ENCODE data around the gene FRMPD4.

Gene FRMPD4

DNA sequence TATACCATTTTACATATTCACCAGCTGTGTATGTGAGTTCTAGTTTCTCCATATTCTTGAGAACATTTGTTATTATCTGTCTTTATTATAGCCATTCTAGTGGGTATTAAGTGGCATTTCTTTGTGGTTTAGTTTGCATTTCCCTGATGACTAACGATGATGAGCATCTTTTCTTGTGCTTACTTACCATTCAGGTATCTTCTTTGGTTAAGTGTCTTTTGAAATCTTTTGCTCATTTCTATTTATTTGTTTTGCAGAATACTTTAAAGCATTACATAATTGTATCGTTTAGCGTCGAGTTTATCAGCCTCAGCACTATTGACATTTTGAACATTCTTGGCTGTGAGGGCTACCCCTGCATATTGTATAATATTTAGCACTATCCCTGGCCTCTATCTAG is 85.4 kb downstream of the FRMPD4 start:
- DNase-seq, result no peak

DNA sequence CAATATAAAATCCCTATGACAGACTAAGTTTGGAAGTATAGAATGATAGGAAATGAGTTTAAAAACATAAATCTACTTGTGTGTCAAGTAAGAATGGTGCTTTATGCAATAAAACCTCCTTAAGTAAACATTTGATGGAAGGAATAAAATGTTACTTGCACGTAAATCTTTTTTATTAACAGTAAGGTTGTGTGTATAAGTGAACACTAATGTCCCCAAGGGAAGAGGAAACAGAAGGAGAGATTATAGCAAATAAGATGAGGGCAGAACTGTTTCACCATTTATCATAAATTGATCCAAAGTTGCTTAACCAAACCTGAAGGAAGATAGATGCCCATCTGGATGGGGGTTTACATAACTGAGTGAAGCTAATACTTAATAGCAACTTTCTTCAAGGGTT is 86.8 kb downstream of the FRMPD4 start:
- no peak for DNase-seq

DNA sequence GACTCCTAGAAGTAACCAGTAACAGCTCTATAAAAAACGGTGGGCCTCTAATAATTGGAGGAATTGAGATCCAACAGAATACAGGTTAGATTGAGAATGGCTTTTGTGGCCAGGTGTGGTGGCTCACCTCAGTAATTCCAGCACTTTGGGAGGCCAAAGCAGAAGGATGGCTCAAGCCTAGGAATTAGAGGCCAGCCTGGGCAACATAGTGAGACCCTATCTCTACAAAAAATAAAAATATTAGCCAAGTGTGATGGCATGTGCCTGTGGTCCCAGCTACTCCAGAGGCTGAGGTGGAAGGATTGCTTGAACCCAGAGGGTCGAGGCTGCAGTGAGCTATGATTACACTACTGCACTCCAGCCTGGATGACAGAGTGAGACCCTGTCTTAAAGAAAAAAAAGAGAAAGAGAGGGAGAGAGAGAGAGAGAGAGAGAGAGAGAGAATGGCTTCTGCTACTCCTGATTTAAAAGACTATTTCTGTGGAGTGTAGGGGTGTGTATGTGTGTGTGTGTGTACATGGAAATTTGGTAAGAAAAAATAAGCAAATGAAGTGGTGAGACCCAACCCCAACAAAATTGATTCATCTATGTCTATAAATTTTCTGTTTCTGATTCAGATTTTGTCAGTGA is 89.3 kb downstream of the FRMPD4 start:
- DNase-seq, result no peak

DNA sequence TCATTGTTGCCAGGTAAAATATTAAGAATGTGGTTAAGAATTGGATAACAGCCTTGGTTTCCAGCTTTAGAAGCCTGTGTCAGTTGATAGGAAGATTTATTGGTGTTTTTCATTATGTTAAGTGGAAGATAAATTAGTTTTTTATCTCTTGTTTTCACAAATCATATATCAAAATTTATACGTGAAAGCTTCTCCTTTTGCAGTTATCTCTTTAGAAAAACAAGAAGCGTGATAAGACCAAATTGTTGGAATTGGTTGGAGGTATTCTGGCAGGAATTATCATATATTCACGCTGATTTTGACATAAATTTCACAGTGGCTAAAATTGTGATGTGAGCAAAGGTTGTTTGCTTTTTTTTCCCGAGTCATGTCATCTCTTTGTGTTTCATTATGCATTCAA is 90.6 kb downstream of the FRMPD4 start:
- no peak for DNase-seq

DNA sequence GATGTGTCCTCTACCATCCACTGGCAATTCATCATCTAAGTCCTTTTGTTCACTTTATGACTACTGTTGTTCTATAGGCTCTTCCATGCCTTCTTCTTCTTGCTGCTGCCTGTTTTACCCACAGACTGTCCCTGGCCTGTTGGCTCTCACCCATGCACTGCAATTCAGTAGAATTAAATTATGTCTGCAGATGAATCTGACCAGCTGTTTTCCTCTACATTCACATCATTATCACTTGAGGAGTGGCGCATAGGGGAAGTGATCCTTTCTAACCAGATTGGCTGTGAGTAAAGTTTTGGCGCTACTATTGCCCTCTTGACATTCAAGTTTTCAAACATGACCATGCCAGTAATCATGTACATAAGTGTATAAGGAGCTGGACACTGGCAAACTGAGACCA is 91.7 kb downstream of the FRMPD4 start:
- no peak for DNase-seq

DNA sequence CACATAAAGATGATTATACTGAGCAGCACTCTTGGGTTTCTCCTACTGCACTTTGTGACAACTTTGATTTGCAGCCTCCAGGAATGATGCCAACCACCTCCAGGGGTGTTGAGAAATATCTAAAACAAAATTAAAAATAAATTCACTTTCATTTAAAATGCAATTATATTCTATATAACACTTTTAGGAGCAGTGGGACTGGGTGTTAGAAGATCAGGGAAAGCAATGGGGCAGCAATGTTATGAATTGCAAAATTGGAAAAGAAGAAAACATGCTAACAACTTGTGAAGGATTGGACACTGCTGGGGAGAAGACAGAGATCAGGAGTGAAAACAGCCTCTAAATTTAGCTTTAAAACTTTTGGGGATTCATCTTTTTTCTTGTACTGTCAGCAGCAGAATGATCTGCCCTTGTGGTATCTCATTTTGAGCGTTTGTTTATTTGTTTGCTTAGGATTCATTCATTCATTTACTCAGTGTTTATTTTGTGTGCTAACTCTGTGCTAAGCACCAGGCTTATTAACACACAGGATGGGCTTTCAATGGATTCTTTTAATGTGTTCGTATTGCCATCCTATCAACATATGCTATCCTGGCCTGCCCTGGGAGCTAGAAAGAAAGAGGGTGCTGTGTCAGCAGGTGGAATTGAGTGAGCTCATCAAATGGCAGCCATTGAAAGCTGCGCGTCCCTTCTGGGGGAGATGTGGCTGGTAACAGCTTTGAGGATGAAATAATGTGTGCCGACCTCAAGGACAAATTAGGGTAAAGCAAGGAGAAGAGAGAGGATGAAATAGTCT is 96.5 kb downstream of the FRMPD4 start:
- no peak for DNase-seq

DNA sequence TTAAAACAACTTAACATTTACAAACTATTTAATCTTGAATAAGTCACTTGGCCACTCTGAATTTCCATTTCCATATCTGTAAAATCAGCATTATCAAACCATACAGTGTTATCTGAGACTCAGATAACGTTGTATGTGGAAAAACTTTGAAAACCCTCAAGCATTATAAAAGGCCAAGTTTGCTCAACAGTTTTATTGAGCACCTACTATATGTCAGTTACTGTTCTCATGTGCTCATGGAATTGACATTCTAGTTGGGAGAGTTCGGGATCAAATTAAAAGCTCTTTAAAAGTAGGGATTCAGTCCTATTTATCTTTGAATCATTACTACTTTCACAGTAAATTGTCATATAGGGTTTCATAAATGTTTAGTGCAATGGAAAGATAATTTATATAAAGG is 97.9 kb downstream of the FRMPD4 start:
- DNase-seq, result no peak

DNA sequence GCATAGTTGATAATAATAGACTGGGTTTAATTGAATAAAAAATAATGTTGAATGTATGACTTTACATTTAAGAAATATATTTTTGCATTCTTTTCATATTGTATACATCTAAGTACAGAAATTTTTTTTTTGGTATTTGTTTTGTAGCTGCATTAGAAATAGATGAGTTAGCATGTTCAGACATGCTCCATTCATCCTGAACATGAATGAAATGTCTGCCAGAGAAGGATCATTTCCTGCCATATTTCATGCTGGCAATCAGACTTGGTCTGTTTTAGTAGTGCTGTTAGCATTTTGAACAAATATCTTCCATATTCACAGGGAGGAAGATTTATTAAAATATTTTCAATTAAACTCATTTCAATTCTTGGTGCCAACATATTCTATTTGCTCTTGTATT is 98.9 kb downstream of the FRMPD4 start:
- no peak for DNase-seq

DNA sequence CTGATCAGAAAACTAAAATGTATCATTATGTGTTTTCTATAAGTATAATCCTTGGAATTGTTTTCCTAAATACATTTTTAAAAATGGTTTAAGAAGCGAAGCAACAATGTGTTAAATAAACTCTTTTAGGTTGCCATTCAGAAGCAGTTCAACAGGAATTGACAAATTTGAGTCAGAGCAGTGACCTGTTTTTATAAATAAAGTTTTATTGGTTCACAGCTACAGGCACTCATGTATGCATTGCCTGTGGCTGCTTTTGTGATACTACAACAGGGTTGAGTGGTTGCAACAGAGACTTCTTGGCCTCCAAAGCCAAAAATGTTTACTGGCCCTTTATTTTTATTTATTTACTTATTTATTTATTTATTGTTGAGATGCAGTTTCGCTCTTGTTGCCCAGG is 99.5 kb downstream of the FRMPD4 start:
- no peak for DNase-seq

DNA sequence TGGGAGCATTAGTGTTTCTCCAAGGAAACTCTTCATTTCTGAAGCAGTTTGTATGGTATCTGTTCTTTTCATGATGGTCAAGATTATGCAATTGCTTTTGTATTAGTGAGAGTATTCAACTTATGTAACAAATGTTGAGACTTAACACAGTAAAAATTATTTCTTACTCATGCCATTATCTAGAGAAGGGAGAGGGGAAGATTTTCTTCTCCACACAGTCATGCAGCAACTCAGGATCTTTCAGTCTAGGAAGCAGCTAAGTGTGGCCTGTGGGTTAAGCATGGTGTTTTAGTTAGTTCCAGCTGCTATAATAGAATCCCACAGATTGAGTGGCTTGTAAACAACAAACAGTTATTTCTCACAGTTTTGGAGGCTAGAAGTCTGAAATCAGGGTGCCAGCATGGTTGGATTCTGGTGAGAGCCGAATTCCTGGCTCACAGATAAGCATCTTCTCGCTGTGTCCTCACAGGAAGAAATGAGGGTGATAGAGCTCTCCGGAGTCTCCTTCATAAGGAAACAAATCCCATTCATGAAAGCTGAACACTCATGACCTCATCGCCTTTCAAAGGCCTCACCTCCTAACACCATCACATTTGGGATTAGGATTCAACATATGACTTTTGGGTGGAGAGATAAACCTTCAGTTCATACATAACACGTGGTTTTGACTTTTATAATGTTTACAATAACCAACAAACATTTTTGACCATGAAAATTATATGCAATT is 101.2 kb downstream of the FRMPD4 start:
- DNase-seq, result no peak

DNA sequence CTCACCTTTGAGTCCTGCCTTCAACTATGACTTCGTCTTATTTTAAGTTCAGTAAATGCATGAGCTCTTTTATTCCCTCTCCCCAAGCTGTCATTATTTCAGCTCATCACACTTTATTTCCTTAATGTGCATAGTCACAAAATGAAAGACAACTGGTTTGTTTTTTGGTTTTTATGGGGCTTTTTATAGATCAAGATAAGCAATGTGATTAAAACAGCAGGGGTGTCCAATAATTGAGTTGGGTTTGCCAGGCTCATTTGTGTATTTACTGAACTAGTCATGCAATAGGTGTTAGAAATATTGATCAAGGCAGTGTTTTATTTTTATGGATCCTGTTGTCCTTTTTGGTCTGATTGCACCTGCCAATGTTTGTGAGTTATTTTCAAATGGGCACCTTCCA is 102.2 kb downstream of the FRMPD4 start:
- peak; percentile 34 for DNase-seq

DNA sequence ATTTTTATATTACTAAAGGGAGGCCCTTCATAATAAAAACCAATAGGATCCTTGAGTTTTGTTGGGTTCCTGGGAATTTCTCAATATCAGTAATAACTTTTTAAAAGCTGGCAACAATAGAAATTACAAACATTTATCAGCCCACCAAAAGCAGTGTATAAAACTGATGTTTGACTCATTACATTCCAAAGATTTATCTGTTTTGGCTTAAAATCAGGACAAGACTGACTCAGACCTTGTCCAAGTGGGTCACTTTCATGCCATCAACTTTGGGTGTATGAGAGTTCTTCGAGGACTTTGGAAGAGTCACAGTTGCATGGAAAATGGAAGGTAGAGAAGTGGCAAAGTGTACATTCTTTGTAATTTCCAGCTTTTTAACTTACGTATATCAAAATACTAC is 102.8 kb downstream of the FRMPD4 start:
- DNase-seq, result no peak

DNA sequence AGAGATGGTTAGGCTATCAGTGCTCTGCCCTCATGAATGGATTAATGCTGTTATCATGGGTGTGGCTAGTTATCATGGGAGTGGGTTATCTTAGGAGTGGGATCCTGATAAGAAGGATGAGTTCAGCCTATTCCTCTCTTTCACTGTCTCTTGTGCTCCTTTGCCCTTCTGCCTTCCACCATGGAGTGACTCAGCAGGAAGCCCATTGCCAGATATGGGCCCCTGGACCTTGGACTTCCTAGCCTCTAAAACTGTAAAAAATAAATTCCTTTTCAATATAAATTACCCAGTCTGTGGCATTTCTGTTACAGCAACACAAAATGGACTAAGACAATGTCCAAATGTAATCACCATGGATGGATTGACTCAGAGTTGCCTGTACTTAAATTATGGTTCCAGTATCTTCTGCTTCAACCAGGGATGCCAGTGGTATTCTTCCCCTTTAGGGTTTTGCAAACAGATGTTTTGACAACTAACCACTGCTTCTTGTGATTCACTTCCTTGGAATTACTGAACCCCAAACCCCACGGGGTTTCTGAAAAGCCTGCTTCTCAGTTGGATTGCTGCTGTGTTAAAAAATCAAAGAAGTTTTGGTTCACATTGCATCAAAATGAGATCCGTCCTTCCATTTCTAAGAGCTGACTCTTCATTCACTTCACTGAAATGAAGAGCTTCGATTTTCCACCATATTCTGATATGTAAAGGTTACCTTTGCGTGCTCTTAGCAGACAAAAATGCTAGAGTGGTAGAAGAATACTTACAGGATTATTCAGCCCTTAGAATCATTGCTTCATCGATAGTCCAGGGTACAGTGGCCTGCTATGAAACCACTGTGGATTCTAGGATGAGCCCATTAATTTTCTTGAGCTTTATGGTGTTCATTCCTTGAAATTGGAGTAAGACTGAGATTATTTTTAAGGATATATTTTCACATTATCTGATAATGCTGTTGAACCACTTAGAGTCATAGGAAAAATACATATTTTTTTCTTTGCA is 107.7 kb downstream of the FRMPD4 start:
- DNase-seq, result no peak

DNA sequence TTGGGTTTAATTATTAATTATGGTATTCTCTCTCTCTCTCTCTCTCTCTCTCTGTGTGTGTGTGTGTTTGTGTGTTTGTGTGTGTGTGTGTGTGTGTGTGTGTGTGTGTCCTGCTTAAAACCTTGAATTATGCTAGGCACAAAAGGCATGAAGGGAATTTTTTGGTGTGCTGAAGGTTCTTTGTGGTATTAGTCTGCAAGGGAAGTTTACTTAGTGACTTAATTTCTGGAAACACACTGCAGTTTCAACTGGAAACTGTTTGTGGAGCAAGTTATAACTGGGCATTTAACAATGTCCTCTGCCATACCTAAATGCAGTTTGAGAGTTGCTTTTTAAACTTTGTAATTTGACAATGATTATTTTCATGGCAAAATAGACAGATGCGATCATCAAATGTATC is 111.7 kb downstream of the FRMPD4 start:
- DNase-seq, result no peak

DNA sequence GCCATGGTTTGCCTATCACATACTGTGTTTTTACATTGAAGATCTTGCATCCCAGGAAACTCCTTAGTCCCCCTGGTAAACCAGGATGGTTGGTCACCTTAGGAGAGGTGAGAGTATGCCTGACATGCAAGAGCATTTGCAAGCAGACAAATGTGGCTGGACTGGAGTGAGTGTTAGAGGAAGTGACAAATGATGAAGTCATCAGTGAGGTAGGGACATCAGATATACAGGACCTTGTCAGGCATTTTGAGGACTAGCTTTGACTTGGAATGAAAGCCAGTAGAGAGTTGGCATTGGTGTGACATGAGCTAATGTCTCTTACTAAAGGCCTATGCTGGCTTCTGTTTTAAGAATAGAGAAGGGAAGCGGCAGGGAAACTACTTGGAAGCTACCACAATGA is 124.9 kb downstream of the FRMPD4 start:
- no peak for DNase-seq

DNA sequence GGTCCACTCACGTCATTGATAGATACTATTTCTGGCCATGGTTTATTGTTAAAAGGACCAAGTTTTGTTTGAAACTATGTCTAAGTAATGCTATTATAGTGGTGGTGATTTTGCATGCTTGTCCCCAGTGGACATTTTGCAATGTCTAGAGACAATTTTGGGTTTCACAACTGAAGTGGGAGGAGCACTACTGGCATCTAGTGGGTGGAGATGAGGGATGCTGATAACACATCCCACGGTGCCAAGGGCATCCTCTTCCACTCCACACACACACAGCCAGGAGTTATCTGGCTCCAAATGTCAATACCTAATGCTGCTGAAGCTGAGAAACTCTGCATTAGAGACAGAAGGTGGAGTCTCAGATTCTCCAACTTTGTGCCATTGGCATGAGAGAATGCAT is 131.2 kb downstream of the FRMPD4 start:
- no peak for DNase-seq

DNA sequence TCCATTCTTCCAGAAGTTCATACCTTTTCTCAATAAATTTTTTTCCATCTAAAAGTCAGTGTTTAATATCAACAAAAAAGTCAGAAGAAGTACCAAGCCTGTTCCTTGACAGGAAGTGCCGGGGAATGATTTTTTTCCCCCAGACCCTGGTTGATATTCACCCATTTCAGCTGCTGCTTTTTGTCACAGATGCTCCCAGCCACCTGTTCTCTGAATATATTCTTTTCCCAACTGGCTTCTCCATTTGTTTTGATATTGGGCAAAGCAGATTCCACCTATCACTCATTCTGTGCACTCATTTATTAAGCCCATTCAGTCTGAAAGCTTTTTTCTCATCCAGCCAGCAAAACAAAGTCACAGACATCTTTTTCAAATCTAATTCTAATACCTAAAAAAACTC is 139.9 kb downstream of the FRMPD4 start:
- DNase-seq, result no peak

DNA sequence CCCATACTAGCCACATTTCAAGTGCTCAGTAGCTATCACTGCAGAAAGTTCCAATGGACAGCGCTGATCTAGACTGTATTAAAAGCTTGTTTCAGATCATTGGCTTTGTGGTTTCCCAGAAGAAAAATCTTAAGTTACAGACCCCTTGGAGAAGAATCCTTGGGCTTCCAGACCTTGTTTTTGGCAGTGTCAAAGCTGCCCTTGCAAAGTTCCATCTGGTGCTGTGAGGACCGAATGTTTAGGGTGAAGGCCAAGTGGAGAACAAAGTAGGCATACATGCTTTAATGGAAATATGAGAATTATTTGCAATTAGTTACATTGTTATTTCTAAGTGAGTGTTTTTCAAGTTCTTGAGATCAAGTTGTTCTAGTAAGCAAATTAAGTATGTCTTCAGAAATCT is 144.7 kb downstream of the FRMPD4 start:
- DNase-seq, result no peak

DNA sequence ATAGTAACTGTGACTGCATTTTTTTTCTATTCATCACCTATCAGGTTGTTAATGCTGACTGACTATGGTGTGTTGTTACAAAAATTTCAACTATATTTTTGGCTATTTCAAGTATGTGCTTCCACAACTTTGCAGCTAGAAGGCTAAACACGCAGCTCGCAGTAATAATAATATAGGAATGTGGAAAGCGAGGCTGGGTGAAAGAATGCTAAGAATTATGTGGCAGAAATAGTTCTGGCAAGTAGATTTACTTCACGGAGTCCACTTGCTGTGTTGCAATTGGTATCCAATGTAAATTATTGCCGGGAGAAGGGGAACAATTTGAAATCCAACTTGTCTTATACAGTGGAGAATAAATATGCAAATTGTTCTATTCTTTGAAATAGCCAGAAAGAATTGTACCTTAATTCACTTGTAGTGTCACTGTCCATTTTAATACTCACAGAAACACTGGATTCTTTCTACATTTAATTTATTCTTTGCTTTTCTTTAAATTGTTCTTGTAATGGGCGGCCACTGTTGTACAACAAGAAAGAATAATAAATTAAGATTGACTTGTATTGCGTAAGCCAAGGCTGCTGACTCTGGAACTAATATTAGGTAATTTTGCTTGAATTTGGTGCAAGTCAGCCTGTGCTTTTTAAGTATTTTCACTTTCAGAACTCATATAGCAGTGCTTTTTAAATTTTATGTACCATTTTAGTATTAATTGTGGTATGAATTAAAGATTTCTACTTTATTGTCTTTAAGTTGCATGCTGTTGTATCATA is 154.9 kb downstream of the FRMPD4 start:
- no peak for DNase-seq

DNA sequence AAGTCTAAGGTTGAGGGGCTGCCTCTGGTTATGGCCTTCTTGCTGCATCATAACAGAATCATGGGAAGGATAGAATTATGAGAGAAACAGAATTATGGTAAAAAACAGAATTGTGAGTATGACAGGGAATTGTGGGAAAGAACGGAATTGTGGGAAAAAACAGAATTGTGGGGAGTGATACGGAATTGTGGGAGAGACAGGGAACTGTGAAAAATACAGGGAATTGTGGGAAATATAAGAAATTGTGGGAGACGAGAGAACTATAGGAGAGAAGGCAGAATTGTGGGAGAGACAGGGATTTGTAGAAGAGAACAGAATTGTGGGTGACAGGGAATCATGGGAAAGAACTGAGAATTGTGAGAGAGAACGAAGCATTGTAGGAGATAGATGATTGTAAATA is 159.1 kb downstream of the FRMPD4 start:
- DNase-seq, result no peak

DNA sequence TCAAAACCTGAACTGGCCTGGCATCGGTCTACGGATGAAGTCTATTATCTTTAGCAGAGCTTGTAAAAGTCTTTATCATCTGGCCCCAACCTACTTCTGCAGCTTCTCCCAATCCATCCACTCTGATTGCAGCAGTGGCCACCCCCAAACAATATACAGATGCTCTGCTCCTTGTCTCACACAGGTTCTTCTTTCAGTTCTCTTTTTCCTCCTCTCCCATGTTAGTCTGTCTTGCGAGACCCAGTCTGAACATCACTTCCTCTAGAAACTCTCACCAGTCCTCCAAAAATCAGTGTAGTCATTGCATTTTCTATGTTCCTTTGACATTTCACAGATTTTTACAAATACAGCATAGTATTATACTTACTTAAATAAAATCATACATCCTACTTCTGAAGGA is 163.0 kb downstream of the FRMPD4 start:
- no peak for DNase-seq

DNA sequence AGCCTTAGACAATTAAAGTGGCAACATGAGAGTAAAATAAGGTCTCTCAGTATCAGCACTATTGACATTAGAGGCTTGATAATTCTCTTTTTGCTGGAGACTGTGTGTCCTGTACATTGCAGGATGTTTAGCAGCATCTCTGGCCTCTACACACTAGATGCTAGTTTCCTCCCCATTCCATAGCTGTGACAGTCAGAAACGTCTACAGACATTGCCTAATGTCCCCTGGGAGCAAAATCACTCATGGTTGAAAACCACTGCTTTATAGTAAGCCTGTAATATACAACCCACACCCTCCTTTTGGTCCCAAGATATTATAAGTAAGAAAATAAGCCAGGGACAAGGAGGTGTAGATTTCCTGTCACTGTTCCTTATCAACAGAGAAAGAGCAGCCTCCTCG is 166.0 kb downstream of the FRMPD4 start:
- DNase-seq, result no peak
